Loucy (cell line): ENCODE results near the gene STK39.

Experiments
- H2AFZ ChIP-seq: fragments of 200-600 bp; sonication (generic); 2 replicates; pipeline ENCODE4 v1.6.0; 2016; ENCODE audit warnings: antibody characterized with exemption, mild to moderate bottlenecking, low read length, moderate library complexity
- H3F3A ChIP-seq: fragments of 200-600 bp; 2 replicates; pipeline ENCODE4 v1.6.0; 2016; ENCODE audit warnings: antibody characterized with exemption, low read depth, mild to moderate bottlenecking
- H3K27me3 ChIP-seq: fragments of 200-600 bp; sonication (generic); 2 replicates; pipeline ENCODE4 v1.6.1; 2014; ENCODE audit warnings: low read length, mild to moderate bottlenecking; ENCODE audit not compliant: insufficient read depth, poor library complexity, severe bottlenecking
- H3K36me3 ChIP-seq: fragments of 200-600 bp; sonication (generic); 2 replicates; pipeline ENCODE4 v1.6.1; 2016; ENCODE audit warnings: low read length; ENCODE audit not compliant: insufficient read depth
- H3K4me1 ChIP-seq: fragments of 200-600 bp; sonication (generic); 2 replicates; pipeline ENCODE4 v1.5.1; 2014; ENCODE audit warnings: low read length, mild to moderate bottlenecking; ENCODE audit not compliant: insufficient read depth, poor library complexity, severe bottlenecking
- H3K4me2 ChIP-seq: fragments of 200-600 bp; sonication (generic); 2 replicates; pipeline ENCODE4 v1.6.0; 2014; ENCODE audit warnings: antibody characterized with exemption, low read length, low read depth, mild to moderate bottlenecking; ENCODE audit not compliant: poor library complexity, severe bottlenecking
- H3K4me3 ChIP-seq: fragments of 200-600 bp; sonication (generic); 2 replicates; pipeline ENCODE4 v1.5.1; 2014; ENCODE audit warnings: low read length, mild to moderate bottlenecking, mixed read lengths; ENCODE audit not compliant: poor library complexity, severe bottlenecking
- H3K79me2 ChIP-seq: fragments of 200-600 bp; sonication (generic); 2 replicates; pipeline ENCODE4 v1.6.1; 2014; ENCODE audit warnings: low read length; ENCODE audit not compliant: insufficient read depth
- H3K9ac ChIP-seq: fragments of 200-600 bp; sonication (generic); 2 replicates; pipeline ENCODE4 v1.6.0; 2014; ENCODE audit warnings: mild to moderate bottlenecking, low read depth, low read length, moderate library complexity; ENCODE audit not compliant: poor library complexity, severe bottlenecking
- H3K9me2 ChIP-seq: fragments of 200-600 bp; sonication (generic); replicated peaks from 2 replicates; pipeline ENCODE4 v1.6.1; 2016; ENCODE audit warnings: low read depth, low read length, mixed read lengths
- H3K9me3 ChIP-seq: fragments of 200-600 bp; sonication (generic); 2 replicates; pipeline ENCODE4 v1.6.1; 2014; ENCODE audit warnings: mild to moderate bottlenecking, antibody characterized with exemption, low read length, low read depth; ENCODE audit not compliant: insufficient read depth
- H4K20me1 ChIP-seq: fragments of 200-600 bp; sonication (generic); 2 replicates; pipeline ENCODE4 v1.6.0; 2014; ENCODE audit warnings: antibody characterized with exemption, low read length, mild to moderate bottlenecking; ENCODE audit not compliant: insufficient read depth, poor library complexity, severe bottlenecking
- EZH2phosphoT487 ChIP-seq: fragments of 200-600 bp; IDR thresholded peaks from 2 replicates; pipeline ENCODE4 v1.6.1; 2018; ENCODE audit warnings: antibody characterized with exemption, mild to moderate bottlenecking, moderate library complexity, borderline replicate concordance
- TF ChIP-seq, protein P1 (sequence below): fragments of 200-600 bp; sonication (generic); conservative IDR thresholded peaks from 2 replicates; pipeline ENCODE4 v1.5.1; 2014; ENCODE audit warnings: mild to moderate bottlenecking, antibody characterized with exemption, low read length

STK39 gene

DNA sequence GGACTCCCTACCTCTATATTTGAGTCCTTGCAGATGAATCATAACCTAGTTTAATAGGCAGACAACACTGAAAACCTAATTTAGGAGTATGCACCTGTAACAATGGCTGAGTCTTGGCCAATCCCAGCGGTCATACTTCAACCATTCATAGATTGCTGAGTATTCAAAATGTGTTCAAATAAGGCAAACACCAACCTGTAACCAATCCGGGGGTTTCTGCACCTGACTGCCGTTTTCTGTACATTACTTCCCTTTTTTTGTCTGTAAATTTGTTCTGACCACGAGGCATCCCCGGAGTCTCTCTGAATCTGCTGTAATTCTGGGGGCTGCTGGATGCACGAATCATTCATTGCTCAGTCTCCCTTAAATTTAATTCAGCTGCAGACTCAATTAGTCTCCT is 338.6 kb downstream of the STK39 start:
- TF ChIP-seq, protein P1, sequence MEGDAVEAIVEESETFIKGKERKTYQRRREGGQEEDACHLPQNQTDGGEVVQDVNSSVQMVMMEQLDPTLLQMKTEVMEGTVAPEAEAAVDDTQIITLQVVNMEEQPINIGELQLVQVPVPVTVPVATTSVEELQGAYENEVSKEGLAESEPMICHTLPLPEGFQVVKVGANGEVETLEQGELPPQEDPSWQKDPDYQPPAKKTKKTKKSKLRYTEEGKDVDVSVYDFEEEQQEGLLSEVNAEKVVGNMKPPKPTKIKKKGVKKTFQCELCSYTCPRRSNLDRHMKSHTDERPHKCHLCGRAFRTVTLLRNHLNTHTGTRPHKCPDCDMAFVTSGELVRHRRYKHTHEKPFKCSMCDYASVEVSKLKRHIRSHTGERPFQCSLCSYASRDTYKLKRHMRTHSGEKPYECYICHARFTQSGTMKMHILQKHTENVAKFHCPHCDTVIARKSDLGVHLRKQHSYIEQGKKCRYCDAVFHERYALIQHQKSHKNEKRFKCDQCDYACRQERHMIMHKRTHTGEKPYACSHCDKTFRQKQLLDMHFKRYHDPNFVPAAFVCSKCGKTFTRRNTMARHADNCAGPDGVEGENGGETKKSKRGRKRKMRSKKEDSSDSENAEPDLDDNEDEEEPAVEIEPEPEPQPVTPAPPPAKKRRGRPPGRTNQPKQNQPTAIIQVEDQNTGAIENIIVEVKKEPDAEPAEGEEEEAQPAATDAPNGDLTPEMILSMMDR, result no peak
- TF ChIP-seq EZH2phosphoT487, result no peak
- Histone ChIP-seq H2AFZ (no peak overlapping the region), H3K79me2 (no peaks in the 10 kb centered on the region), H4K20me1 (no peaks in the 10 kb centered on the region), H3K9me2 (no peaks in the 10 kb centered on the region), H3K4me2 (no peak overlapping the region), H3K4me3 (no peak overlapping the region), H3K4me1 (no peaks in the 10 kb centered on the region), H3F3A (no peaks in the 10 kb centered on the region), H3K9ac (no peak overlapping the region), H3K27me3 (no peaks in the 10 kb centered on the region), H3K9me3 (no peaks in the 10 kb centered on the region), H3K36me3 (no peaks in the 10 kb centered on the region)

DNA sequence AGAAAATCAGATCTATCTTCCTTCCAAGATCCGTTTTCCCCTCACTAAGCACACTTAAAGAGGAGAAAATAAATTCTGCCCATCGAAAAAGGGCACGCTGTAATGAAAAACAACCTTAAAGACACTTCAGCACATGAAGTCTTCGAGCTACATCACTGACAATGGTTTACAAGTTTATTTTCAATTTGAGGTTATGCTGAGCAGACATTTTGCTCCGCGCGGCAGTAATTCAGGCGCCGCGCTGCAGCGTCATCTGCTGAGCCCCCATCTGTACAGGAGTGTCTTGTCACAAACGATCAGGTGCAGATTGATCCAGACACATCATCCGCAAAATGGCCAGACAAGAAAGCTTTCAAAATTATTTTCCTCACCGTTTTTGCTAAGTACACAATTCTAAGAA is 341.7 kb downstream of the STK39 start:
- Histone ChIP-seq H3K4me3 (no peak overlapping the region), H3K79me2 (no peaks in the 10 kb centered on the region), H3K36me3 (no peaks in the 10 kb centered on the region)

More for the DNA sequence above, 341.7 kb downstream of the STK39 start:
- no peaks in the 10 kb centered on the region for H4K20me1 ChIP-seq
- no peaks in the 10 kb centered on the region for H3K27me3 ChIP-seq
- TF ChIP-seq EZH2phosphoT487, result no peak
- TF ChIP-seq, protein P1, result no peak
- no peak overlapping the region for H2AFZ ChIP-seq
- no peak overlapping the region for H3K4me2 ChIP-seq
- no peaks in the 10 kb centered on the region for H3K9me3 ChIP-seq
- no peaks in the 10 kb centered on the region for H3K4me1 ChIP-seq
- H3F3A ChIP-seq, result no peaks in the 10 kb centered on the region
- H3K9me2 ChIP-seq, result no peaks in the 10 kb centered on the region
- no peak overlapping the region for H3K9ac ChIP-seq
